Loucy (cell line): ENCODE measurements around the gene STMN3.
"Not testable (repeated sequence)": the region's sequence is repeated elsewhere in the genome, so short reads cannot be mapped to it uniquely, and the experiment has no call there.

Source experiments
- H2AFZ ChIP-seq: fragments of 200-600 bp; sonication (generic); 2 replicates; pipeline ENCODE4 v1.6.0; 2016; ENCODE audit warnings: antibody characterized with exemption, mild to moderate bottlenecking, low read length, moderate library complexity
- H3F3A ChIP-seq: fragments of 200-600 bp; 2 replicates; pipeline ENCODE4 v1.6.0; 2016; ENCODE audit warnings: antibody characterized with exemption, low read depth, mild to moderate bottlenecking
- H3K27me3 ChIP-seq: fragments of 200-600 bp; sonication (generic); 2 replicates; pipeline ENCODE4 v1.6.1; 2014; ENCODE audit warnings: low read length, mild to moderate bottlenecking; ENCODE audit not compliant: insufficient read depth, poor library complexity, severe bottlenecking
- H3K36me3 ChIP-seq: fragments of 200-600 bp; sonication (generic); 2 replicates; pipeline ENCODE4 v1.6.1; 2016; ENCODE audit warnings: low read length; ENCODE audit not compliant: insufficient read depth
- H3K4me1 ChIP-seq: fragments of 200-600 bp; sonication (generic); 2 replicates; pipeline ENCODE4 v1.5.1; 2014; ENCODE audit warnings: low read length, mild to moderate bottlenecking; ENCODE audit not compliant: insufficient read depth, poor library complexity, severe bottlenecking
- H3K4me2 ChIP-seq: fragments of 200-600 bp; sonication (generic); 2 replicates; pipeline ENCODE4 v1.6.0; 2014; ENCODE audit warnings: antibody characterized with exemption, low read length, low read depth, mild to moderate bottlenecking; ENCODE audit not compliant: poor library complexity, severe bottlenecking
- H3K4me3 ChIP-seq: fragments of 200-600 bp; sonication (generic); 2 replicates; pipeline ENCODE4 v1.5.1; 2014; ENCODE audit warnings: low read length, mild to moderate bottlenecking, mixed read lengths; ENCODE audit not compliant: poor library complexity, severe bottlenecking
- H3K79me2 ChIP-seq: fragments of 200-600 bp; sonication (generic); 2 replicates; pipeline ENCODE4 v1.6.1; 2014; ENCODE audit warnings: low read length; ENCODE audit not compliant: insufficient read depth
- H3K9ac ChIP-seq: fragments of 200-600 bp; sonication (generic); 2 replicates; pipeline ENCODE4 v1.6.0; 2014; ENCODE audit warnings: mild to moderate bottlenecking, low read depth, low read length, moderate library complexity; ENCODE audit not compliant: poor library complexity, severe bottlenecking
- H3K9me2 ChIP-seq: fragments of 200-600 bp; sonication (generic); replicated peaks from 2 replicates; pipeline ENCODE4 v1.6.1; 2016; ENCODE audit warnings: low read depth, low read length, mixed read lengths
- H3K9me3 ChIP-seq: fragments of 200-600 bp; sonication (generic); 2 replicates; pipeline ENCODE4 v1.6.1; 2014; ENCODE audit warnings: mild to moderate bottlenecking, antibody characterized with exemption, low read length, low read depth; ENCODE audit not compliant: insufficient read depth
- H4K20me1 ChIP-seq: fragments of 200-600 bp; sonication (generic); 2 replicates; pipeline ENCODE4 v1.6.0; 2014; ENCODE audit warnings: antibody characterized with exemption, low read length, mild to moderate bottlenecking; ENCODE audit not compliant: insufficient read depth, poor library complexity, severe bottlenecking
- EZH2phosphoT487 ChIP-seq: fragments of 200-600 bp; IDR thresholded peaks from 2 replicates; pipeline ENCODE4 v1.6.1; 2018; ENCODE audit warnings: antibody characterized with exemption, mild to moderate bottlenecking, moderate library complexity, borderline replicate concordance
- TF ChIP-seq, protein P1 (sequence below): fragments of 200-600 bp; sonication (generic); conservative IDR thresholded peaks from 2 replicates; pipeline ENCODE4 v1.5.1; 2014; ENCODE audit warnings: mild to moderate bottlenecking, antibody characterized with exemption, low read length

The STMN3 gene

DNA sequence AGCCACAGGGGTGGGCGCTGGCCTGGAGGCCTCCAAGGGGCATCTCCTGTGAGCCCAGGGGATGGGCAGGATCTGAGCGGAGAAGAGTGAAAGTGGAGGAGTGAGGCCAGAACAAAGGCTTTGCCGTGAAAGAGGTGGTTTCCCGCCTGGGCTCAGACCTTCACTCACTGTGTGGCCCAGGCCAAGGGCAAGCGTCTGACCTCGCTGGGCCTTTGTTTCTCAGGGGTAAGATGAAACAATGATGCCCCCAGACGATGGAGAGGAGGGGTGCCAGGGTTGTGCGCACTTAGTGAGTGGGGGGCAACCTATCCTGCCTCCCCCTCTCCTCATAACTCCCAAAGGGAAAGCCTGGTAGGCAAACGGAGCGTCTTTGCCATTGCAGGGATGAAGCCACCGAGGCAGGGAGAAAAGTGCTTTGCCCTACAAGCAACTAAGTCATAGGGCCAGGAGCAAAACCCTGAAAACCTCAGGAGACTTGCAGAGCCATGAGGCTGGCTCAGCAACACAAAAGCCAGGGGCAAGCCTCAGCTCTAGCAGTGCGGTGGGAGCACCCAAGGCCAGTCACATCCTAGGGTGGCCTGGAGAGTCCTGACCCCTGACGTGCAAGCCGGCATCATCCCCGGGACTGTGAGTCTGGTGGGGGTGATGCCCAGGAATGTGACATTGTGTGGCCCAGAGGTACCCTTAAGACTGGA, 897 bp upstream of the STMN3 start:
- Histone ChIP-seq H3K36me3 (no peaks in the 10 kb centered on the region), H3F3A (no peaks in the 10 kb centered on the region), H3K9me2 (no peaks in the 10 kb centered on the region), H3K9ac (peak overlapping the region; percentile 84), H2AFZ (peak overlapping the region; percentile 60; the same call in 1 of the 2 replicates), H3K4me1 (peaks cover 38% of the 10 kb centered on the region), H3K9me3 (no peaks in the 10 kb centered on the region), H3K4me2 (peak overlapping the region; percentile 81), H4K20me1 (peaks cover 19% of the 10 kb centered on the region), H3K27me3 (no peaks in the 10 kb centered on the region), H3K79me2 (peaks cover 49% of the 10 kb centered on the region), H3K4me3 (peak overlapping the region; percentile 77)
- no peak for TF ChIP-seq EZH2phosphoT487
- TF ChIP-seq, protein P1, sequence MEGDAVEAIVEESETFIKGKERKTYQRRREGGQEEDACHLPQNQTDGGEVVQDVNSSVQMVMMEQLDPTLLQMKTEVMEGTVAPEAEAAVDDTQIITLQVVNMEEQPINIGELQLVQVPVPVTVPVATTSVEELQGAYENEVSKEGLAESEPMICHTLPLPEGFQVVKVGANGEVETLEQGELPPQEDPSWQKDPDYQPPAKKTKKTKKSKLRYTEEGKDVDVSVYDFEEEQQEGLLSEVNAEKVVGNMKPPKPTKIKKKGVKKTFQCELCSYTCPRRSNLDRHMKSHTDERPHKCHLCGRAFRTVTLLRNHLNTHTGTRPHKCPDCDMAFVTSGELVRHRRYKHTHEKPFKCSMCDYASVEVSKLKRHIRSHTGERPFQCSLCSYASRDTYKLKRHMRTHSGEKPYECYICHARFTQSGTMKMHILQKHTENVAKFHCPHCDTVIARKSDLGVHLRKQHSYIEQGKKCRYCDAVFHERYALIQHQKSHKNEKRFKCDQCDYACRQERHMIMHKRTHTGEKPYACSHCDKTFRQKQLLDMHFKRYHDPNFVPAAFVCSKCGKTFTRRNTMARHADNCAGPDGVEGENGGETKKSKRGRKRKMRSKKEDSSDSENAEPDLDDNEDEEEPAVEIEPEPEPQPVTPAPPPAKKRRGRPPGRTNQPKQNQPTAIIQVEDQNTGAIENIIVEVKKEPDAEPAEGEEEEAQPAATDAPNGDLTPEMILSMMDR = no peak

DNA sequence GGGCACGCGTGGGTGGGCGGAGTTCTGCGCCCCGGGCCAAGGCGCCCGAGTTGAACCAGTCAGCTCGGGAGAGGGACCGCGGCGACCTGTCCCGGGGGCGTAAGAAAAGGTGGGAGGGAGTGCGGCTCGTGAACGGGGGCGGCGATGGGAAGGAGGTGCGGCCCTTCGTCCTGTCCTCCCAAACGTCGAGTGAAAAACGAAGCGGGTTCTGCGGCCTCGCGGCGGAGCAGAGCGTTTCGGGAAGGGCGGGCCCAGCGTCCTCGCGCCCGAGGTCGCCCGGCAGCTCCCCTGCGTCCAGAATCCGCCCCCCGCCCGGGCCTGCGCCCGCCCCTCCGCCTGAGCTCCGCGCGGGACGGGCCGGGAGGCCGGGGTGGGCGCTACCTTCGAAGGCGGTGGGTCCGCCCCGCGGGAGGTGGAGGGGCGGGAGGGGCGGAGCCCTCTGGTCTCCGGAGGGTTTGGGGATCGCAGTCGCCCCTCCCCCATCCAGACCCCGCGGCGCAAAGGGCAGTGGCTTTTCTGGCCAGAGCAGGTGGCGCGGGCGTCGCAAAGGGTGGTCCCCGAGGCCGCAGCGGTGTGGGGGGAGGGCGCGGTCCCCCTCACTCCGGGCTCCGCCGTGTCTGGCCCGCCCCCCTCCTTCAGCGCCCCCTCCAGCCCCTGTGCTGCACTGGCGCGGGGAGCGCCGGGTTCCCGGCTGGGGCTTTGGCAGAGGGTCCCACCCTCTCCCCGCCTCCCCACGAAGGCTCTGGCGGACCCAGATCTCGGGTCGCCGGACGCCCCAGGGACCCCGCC, 838 bp downstream of the STMN3 start:
- Histone ChIP-seq H4K20me1 (peaks cover 18% of the 10 kb centered on the region), H3K79me2 (peaks cover 56% of the 10 kb centered on the region), H3K9ac (peak overlapping the region; percentile 67), H3K27me3 (no peaks in the 10 kb centered on the region), H3K4me2 (peak overlapping the region; percentile 86), H3K9me2 (no peaks in the 10 kb centered on the region), H3K4me1 (peaks cover 30% of the 10 kb centered on the region), H3K4me3 (peak overlapping the region; percentile 78), H3K9me3 (no peaks in the 10 kb centered on the region), H3K36me3 (no peaks in the 10 kb centered on the region), H3F3A (no peaks in the 10 kb centered on the region), H2AFZ (0 out of 2 replicates have a peak overlapping the region, but pooled peaks have one; percentile 26)
- TF ChIP-seq EZH2phosphoT487 = no peak
- TF ChIP-seq, protein P1 = peak; percentile 41

DNA sequence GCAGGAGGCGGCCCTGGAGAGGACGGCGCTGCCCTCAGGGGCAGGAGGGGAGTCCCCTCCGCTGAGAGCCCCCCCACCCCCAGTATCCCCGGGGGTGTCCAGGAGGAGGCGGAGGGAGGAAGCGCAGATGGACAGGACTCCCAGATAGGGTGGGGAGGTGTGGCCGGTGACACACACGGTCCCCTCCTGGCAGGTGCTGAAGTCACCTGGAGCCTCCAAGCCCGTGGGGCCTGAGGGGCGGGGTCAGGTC, 1.4 kb downstream of the STMN3 start:
- peaks cover 56% of the 10 kb centered on the region for H3K79me2 ChIP-seq
- no peaks in the 10 kb centered on the region for H3K9me2 ChIP-seq
- H3K9me3 ChIP-seq = no peaks in the 10 kb centered on the region
- no peaks in the 10 kb centered on the region for H3K27me3 ChIP-seq
- no peak for TF ChIP-seq EZH2phosphoT487
- TF ChIP-seq, protein P1 = no peak
- H3F3A ChIP-seq = no peaks in the 10 kb centered on the region
- peaks cover 27% of the 10 kb centered on the region for H3K4me1 ChIP-seq
- H3K4me2 ChIP-seq = peak overlapping the region; percentile 86
- peaks cover 18% of the 10 kb centered on the region for H4K20me1 ChIP-seq
- no peak overlapping the region for H2AFZ ChIP-seq
- H3K9ac ChIP-seq = peak overlapping the region; percentile 67
- no peaks in the 10 kb centered on the region for H3K36me3 ChIP-seq
- peak overlapping the region; percentile 78 for H3K4me3 ChIP-seq

DNA sequence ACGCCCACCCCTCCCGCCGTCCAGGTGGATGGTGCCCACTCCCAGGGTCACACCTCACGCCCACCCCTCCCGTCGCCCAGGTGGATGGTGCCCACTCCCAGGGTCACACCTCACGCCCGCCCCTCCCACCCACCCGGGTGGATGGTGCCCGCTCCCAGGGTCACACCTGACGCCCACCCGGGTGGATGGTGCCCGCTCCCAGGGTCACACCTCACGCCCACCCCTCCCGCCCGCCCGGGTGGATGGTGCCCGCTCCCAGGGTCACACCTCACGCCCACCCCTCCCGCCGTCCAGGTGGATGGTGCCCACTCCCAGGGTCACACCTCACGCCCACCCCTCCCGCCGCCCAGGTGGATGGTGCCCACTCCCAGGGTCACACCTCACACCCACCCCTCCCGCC, 2.7 kb downstream of the STMN3 start:
- peaks cover 27% of the 10 kb centered on the region for H3K4me1 ChIP-seq
- not testable (repeated sequence) for H2AFZ ChIP-seq, H3K27me3 ChIP-seq, H3K9ac ChIP-seq, H3K4me3 ChIP-seq, H3F3A ChIP-seq, H3K9me2 ChIP-seq, H3K9me3 ChIP-seq, H3K36me3 ChIP-seq, H3K4me2 ChIP-seq
- H3K79me2 ChIP-seq = peaks cover 53% of the 10 kb centered on the region
- peaks cover 18% of the 10 kb centered on the region for H4K20me1 ChIP-seq
